Stimulated activated CD8-positive, alpha-beta memory T cell treated with anti-CD3 and anti-CD28 coated beads, Interleukin-4, amount 100 ng/mL, for 1 hour (primary cell): ENCODE data around the gene CLOCK.

ENCODE experiments used
- DNase-seq, 2 donors: peaks; one replicate each; pipeline ENCODE4 v3.0.0-alpha.2; 2020; ENCODE audit warnings: low read depth in 2 of 2, low spot score in 1 of 2

CLOCK gene

DNA sequence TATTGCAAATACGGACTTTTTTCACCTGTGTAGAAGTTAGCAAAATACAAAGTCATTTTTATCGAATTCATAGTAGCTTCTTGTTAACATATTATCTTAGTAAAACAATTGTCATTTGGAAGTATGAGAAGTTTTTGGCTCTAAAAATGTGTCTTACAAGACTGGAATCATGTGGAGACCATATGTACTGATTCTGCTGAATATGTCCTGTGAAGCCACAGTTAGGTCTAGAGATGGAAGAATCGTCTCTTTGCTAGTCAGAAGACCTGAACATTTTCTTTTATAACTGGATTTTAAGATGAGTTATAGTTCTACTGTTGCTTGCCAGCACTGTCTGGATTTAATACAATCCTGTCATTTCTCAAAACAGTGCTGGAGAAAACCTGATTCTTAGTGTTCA lies 121.9 kb downstream of the CLOCK start:
- no peak for DNase-seq

DNA sequence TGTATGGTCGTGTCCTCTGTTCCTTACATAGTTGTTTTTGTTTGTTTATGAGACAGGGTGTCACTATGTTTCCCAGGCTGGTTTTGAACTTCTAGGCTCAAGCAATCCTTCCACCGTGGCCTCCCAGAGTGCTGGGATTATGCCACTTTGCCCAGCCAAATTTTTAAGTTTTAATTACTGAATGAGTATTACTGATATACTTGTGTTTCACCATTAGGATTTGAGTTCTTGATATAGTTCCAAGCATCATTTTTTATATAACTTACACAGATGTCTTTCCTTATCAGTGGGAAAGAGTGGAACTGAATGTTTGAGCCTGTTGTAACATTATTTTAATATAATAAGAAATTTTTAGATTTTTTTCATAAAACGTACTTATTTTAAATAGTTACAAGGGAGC lies 130.5 kb downstream of the CLOCK start:
- DNase-seq = no peak

GRCh38 chr4:55411621-55412020 lies 135.1 kb downstream of the CLOCK start:
- DNase-seq = no peak

GRCh38 chr4:55410431-55410830 lies 136.3 kb downstream of the CLOCK start:
- DNase-seq = no peak

DNA sequence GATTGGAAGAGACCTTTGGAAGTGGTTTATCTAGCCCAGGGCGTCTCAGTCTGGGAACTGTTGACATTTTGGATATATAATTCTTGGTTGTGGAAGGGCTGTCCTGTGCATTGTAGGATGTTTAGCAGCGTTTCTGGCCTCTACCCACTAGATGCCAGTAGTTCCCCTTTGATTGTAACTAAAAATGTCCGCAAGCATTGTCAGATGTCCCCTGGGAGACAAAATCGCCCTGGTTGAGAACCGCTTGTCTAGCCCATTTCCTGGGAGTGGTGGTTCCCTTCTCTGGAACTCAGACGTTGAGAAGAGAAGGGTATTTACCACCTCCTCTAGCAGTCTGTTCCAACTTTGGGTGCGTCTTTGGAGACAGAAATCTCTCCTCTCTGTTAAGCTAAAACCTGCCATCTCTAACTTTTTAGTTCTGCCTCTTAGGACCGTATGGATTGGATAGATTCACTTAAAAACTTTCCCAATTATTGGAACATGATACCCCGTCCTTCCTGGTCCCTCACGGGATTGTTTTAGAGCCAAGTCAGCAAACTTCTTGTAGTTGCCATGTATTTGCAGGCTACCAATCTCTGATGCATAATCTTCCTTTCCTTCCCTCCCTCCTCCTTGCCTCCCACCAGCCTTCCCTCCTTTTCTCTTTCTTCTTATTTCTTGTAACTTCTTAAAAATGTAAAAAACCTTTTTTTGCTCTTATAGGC lies 137.1 kb downstream of the CLOCK start:
- DNase-seq = no peak

- no peak for DNase-seq
Measured at GRCh38 chr4:55407764-55408163, 138.9 kb downstream of the CLOCK start.

DNA sequence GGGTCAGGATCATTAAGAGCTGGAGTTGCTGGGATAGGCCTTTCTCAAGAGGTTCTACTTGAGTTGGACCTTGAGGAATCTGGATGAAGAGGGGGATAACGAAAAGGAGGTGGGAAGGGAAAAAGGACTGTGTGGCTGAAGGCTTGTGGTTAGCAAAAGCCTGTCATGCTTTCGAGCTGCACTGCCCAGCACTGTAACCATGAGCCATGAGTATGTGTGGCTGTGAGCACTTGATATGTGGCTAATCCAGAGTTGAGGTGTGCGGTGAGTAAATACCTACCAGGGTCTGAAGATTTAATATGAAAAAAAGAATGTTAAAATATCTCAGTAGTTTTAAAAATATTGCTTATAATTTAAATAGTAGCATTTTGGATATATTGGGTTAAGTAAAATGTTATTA lies 139.6 kb downstream of the CLOCK start:
- no peak for DNase-seq

DNA sequence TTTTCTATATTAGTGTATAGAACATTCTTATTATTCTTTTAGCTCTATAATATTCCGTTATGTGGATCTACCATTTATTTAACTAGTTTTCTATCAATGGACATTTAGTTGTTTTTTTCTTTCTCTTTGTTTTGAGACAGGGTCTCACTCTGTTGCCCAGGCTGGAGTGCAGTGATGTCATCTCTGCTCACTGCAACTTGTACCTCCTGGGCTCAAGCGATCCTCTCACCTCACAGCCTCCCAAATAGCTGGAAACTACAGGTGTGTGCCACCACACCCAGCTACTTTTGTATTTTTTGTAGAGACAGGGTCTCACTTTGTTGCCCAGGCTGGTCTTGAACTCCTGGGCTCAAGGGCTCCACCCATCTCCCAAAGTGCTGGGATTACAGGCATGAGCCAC lies 140.2 kb downstream of the CLOCK start:
- DNase-seq = no peak

DNA sequence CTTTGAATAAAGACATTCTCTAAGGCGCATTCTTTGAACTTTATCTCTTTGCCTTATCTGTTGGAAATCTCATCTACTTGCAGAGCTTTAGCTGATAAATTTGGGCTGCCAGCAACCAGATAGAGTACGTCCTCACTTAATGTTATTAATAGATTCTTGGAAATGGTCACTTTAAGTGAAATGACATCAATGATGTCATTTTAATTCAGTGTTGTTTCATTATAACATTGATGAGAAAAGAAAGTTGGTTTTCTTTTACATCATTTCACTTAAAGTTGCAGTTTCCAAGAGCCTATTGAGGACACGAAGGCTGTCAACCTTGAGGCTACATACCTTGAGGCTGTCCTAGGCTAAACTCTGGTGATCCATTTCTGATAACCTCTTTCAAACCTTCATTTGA lies 141.6 kb downstream of the CLOCK start:
- DNase-seq = no peak

GRCh38 chr4:55399581-55399980 lies 147.1 kb downstream of the CLOCK start:
- DNase-seq = no peak

DNA sequence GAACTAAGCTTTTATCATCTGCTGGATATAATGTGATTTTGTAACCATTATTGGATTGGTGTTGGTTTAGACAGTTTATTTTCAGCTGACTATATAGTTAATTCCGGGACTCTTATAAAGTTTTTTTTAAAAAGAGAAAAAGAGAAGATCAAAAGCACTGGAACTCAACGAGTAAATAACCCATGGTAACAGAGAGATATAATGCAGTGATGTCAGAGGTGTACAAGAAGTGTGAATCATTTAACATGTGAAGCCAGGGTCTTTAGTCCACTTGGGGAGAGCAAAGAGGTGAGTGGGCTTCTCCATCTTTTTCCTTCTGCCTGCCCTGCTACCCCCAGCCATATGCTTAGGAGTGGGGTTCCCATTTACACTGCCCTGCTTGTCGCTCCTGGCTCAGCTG lies 147.7 kb downstream of the CLOCK start:
- DNase-seq = no peak

GRCh38 chr4:55398461-55398860 lies 148.2 kb downstream of the CLOCK start:
- DNase-seq = no peak

DNA sequence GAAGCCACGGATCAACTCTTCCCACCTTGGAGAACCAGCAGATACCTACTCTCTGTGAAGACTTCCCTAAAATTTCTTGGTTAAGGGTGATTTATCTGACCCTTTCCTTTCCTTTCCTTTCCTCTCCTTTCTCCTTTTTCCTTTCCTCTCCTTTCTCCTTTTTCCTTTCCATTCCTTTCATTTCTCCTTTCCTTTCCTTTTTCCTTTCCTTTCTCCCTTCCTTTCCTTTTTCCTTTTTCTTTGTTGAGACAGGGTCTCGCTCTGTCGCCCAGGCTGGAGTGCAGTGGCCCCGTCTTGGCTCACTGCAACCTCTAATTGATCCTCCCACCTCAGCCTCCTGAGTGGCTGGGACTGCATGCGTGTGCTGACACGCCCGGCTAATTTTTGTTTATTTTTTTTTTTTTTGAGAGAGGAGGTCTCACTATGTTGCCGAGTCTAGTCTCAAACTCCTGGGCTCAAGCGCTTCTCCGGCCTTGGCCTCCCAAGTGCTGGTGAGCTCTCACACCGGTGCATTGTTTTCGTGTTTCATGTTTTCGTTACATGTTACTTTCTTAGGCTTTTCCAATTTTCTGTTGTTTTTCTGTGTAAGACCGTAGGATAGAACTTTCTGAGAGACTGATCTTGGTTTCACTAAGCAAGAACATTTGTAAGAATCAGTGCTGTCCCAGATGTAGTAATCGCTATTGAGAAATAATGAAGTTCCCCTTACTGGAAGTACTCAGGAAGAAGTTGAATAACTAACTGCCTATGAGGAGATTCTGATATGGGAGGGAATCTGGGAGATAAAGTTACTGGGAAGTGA lies 149.0 kb downstream of the CLOCK start:
- DNase-seq = no peak

GRCh38 chr4:55397126-55397436 lies 149.6 kb downstream of the CLOCK start:
- DNase-seq = no peak

GRCh38 chr4:55396308-55397125 lies 150.2 kb downstream of the CLOCK start:
- no peak for DNase-seq

GRCh38 chr4:55395529-55396307 lies 151.0 kb downstream of the CLOCK start, which contains the start of gene TMEM165:
TSS of gene TMEM165 (plus strand) at chr4:55395957. CDS start at chr4:55396190, 233 bp downstream.
- DNase-seq = peak; percentile 57 to 78

GRCh38 chr4:55395218-55395528 lies 151.5 kb downstream of the CLOCK start:
- DNase-seq = no peak

GRCh38 chr4:55393461-55394320 lies 153.0 kb downstream of the CLOCK start:
- DNase-seq = no peak

- no peak for DNase-seq
Measured at GRCh38 chr4:55386840-55387239, 159.9 kb downstream of the CLOCK start.

- DNase-seq = no peak
Measured at GRCh38 chr4:55386073-55386472, 160.6 kb downstream of the CLOCK start.
